Activated CD4-positive, alpha-beta T cell treated with anti-CD3 and anti-CD28 coated beads for 24 hours (primary cell): ENCODE data around the gene TMEM140.
"Not testable (repeated sequence)": the region's sequence is repeated elsewhere in the genome, so short reads cannot be mapped to it uniquely, and the experiment has no call there.

Source experiments
- DNase-seq, 2 donors: peaks; one replicate each; pipeline ENCODE4 v3.0.0-alpha.2; 2020; ENCODE audit warnings: low read depth in 2 of 2

TMEM140 gene

DNA sequence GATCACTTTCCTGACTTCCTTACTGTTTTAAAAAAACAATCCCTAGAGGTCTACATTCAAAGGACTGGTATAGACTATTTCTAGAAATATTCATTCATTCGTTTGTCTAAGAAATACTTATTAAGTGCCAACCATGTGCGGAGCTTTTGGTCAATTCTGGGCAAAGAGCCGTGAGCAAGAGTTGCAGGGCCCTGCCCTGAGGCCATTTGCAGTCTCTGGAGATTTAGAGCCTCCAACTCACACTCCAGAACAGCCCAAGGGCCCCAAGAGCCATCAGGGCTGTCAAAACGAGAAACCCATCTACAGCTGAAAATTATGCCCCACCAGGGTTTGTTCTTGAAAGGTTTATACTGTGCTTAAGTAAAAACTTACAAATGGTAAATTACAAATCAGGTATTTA, 47.3 kb downstream of the TMEM140 start:
- DNase-seq = no peak

DNA sequence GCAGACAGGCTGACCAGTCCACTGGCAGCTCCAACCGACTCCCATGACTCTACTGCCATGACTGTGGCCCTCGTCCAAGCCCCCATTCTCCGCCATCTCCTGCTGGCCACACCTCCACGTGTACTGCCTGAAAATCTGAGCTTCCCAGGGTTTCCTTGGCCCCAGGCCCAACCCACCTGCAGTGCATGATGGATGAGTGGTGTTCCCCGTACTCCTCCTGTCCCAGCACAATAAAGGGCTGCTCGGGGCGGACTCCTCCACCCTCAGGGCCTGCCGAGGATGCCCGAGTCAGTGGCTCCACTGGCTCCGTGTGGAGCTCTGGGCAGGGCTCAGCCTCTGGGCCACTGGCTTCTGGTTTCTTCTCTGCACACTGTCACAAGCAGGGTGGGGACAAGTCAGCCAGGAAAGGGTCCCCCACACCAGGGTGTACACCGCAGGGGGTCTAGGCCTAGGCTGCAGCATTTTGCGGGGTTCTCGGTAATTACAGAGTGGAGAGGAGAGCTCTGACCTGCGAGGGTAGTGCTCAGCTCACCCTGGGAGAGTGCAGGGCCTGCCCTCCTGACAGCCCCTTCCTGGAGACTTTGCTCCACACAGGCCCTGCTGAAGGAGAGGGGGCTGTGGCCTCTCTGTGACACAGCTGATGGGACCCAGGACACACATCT, 48.2 kb downstream of the TMEM140 start:
- DNase-seq = no peak

- DNase-seq = no peak
These were observed 49.5 kb downstream of the TMEM140 start for GRCh38 chr7:135197343-135197742.

DNA sequence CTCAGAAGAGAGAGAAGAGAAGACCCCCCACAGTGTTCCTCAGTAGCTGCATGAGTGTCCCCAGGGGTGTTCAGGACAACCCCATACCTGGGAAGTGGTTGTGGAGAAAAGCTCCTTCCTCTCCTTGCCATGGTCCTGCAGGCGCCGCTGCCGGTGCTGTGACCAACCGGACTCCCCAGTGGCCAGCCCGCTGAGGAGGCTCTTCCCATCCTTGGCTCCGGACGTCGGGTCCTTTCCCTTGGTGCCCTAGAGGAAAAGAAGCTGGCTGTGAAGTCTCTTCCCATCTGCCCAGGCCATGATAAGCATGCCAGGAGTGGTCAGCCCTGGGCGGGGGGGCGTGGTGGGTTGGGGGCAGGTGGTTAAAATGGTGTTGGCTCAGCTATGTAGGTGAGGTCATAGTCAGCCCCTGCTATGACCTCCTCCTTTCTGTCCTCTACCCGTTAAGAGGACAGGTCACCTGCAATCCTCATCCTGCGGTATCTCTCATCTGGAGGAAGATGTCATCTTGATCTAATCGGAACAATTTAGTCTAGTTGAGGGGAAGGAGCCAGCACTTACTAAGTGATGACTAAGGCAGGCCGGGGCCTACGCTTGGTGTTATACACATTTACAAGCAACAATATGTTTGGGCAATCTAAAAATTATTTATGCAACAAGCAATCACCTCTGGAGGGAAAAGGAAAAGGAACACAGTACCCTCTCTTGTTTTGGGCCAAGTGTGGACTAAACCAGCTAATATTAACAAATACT, 50.2 kb downstream of the TMEM140 start:
- DNase-seq = no peak

DNA sequence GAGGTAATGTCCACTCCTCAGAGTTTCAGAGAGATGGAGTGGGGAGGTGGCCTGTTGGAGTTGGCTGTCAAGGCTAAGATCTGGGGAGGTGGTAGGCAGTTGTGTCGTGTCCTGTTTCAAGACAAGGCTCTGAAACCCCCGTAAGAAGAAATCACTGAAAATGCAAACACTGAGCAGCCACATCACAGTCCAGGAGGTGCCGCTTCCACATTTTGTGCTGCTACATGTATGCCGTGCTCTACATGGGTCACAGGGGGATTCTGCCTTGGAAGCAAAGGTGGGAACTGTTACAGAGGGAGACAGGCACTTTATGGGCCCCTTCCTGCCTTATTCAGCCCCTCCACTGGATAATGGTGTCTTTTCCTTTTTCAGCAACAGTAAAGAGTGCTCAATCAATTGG, 51.6 kb downstream of the TMEM140 start:
- no peak for DNase-seq

DNA sequence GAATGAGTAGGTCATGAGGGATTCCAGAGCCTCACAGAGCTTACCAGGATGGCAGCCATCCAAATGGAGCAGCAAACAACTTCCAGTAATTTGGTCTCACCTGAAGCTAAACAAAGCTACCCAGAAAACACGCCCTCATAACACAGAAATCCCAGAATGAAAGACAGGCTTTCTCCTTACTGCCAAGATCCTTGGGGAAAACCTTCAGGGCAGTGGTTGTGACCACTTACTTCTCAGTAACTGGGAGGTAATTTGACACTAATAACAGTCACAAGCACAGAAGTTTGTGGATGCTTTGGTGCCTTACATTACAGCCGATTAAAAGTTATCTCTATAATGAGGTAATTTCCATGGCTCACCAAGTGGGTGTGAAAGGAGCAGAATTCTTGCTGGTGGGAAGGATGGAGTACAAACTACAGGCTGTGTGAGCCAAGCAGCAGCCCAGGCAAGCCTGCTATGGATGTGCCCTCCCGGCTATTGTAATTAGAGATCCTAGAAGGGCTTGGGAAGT, 53.0 kb downstream of the TMEM140 start:
- no peak for DNase-seq

- DNase-seq = no peak
These were observed 53.5 kb downstream of the TMEM140 start for GRCh38 chr7:135201350-135201749.

DNA sequence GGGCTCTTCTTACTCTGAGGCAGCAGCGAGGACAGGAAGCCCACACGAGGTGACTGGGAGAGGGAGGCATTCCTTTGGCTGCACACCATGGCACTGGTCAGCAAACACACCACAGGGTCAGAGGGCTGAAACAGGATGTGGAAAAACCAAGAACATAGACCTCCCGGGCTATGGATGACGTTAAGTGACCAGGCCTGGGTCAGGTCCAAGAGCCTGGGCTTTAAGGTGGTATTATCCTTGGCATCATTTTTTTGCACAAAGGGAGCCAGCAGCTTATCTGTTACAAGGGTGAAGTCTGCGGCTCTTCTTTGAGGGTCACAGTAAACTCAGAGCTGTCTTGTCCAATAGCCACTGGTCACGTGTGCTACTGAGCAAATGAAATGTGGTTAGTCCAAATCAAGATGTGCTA, 56.5 kb downstream of the TMEM140 start:
- no peak for DNase-seq

GRCh38 chr7:135204876-135205275, 57.0 kb downstream of the TMEM140 start:
- DNase-seq = no peak

GRCh38 chr7:135205850-135206249, 58.0 kb downstream of the TMEM140 start:
- DNase-seq = no peak

DNA sequence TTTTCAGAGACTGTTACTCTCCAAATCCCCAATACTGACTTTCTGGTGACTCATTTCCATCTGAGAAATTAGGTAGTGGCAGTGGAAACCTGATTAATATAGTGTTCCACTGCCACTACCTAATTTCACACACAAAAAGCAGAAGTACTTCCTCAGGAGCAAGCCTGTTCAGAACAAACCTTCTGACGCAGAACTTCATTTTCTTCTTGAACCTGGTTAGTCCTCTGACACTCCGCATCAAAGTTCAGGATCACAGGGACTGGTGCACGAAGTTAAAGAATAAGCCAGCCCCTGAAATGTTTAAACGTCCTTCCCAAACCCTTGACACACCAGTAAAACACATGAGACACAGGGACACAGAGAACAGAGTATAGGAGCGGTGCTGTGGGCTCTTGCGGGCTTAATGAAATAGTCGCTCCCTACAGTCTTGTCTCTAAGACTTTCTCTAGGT, 59.1 kb downstream of the TMEM140 start:
- no peak for DNase-seq

DNA sequence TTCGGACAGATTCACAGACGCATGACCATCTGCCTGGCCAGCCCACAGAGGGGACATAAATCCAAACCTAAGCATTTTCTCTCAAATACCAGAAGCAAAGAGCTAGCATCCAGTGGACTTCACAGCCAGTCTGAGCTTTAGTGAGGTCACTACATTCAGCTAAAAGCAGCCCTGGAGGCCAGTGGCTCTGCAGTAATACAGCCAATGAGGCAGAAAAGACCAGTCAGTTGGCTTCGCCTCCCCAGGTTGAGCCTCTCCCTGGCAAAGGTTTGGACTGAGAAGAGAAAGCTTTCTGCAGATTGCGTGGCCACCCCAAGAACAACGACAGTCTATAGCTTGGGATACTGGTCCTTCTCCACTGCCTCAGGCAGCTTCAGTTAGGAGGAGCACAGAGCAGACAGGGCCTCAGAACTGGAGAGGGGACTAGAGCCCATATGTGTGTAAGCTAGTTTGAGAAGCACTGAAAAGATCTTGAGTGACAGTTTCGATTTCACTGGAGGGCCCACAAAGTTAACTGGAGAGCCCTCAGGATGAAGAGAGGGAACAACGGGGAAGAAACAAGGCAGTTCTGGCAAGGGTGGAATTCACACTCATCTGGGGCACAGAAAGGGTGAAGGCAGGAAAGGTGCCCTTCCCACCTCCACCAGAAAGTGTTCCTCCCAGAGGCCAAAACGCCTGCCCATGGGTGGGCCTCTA, 59.7 kb downstream of the TMEM140 start:
- no peak for DNase-seq

GRCh38 chr7:135208102-135208793, 60.4 kb downstream of the TMEM140 start:
- DNase-seq = no peak

DNA sequence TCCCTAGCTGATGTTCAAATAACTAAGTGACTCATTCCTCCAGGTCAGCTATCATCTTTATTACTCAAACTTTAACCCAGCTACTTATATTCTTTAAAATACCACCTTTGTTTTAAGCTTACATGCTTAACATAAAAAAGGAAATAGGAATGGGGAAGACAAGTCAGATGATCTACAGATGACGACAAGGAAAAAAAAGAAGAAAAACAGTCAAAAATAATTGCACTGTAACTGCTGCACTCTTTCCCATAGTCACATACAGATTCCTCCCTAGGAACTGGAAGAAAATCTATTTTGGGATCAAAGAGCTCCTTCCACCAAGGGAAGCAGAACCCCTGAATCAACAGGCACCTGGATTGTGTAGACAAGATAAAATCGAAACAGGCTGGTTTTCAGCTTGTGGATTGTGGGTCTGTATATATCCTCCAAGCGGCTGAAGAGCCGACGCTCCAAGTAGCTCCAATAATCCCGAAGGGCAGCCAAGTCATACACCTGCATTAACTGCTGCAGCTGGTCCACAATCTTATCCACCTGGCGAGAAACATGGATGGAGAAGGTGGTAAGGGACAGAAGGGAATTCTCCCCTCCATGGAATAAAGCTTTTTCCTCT, 61.5 kb downstream of the TMEM140 start:
- no peak for DNase-seq

- no peak for DNase-seq
These were observed 63.0 kb downstream of the TMEM140 start for GRCh38 chr7:135210888-135211178.

GRCh38 chr7:135211179-135211945, 63.5 kb downstream of the TMEM140 start, which contains the start of gene WDR91:
Gene WDR91, minus strand, starts transcription at chr7:135211526. Its CDS starts 24 bp downstream, at chr7:135211502.
- DNase-seq = peak; percentile 96 to 97

DNA sequence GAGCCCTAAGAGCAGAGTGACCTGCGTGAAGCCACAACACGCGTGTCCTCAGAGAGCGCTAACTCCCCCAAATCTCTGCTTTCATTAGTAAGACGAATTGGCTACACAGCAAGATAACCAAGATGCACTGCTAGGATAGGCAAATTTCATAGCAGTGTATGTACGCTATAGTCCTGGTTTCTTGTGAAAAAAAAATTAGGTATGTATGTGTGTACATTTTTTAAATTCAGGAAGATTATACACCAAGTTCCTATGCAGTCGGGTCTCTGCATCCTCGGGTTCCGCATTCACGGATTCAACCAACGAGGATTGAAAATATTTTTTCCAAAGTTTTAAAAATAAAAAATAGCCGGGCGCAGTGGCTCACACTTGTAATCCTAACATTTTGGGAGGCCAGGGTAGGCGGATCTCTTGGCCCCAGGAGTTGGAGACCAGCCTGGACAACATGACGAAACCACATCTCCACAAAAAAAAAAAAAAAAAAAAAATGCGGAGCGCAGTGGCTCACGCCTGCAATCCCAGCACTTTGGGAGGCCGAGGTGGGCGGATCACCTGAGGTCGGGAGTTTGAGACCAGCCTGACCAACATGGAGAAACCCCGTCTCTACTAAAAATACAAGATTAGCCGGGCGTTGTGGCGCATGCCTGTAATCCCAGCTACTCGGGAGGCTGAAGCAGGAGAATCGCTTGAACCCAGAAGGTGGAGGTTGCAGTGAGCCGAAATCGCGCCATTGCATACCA, 64.2 kb downstream of the TMEM140 start:
- DNase-seq = not testable (repeated sequence)

- no peak for DNase-seq
These were observed 66.0 kb downstream of the TMEM140 start for GRCh38 chr7:135213831-135214230.

- DNase-seq = no peak
These were observed 67.3 kb downstream of the TMEM140 start for GRCh38 chr7:135215180-135215579.

DNA sequence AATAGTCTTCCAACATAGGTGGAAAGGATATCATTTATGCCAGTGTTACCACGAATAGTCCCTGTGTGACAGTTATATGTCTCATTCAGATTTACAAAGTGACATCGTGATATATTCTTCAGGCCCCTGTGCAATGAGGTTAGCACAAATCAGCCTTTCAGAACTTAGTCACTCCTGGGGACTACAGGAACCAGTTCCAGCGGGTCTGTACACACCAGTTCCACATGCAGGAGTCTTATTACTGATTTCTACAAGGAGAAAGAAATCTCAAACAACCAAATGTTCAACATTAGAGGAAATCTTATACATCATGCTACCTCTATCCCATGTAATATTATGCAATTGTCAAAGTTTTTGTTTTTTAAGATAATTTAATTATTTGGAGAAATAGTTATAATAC, 67.8 kb downstream of the TMEM140 start:
- no peak for DNase-seq
